IPS-15b (cell line): ENCODE data around the gene TSPAN18.

Experiments used
- H3K27me3 ChIP-seq: one replicate; pipeline ENCODE4 v1.6.1; 2013; ENCODE audit warnings: low read length; ENCODE audit not compliant: control insufficient read depth, insufficient read depth
- H3K36me3 ChIP-seq: one replicate; pipeline ENCODE4 v1.6.1; 2013; ENCODE audit warnings: low read length; ENCODE audit not compliant: control insufficient read depth, insufficient read depth
- H3K4me1 ChIP-seq: one replicate; pipeline ENCODE4 v1.6.1; 2013; ENCODE audit warnings: mild to moderate bottlenecking, low read length; ENCODE audit not compliant: control insufficient read depth, insufficient read depth
- H3K4me3 ChIP-seq: one replicate; pipeline ENCODE4 v1.5.1; 2013; ENCODE audit warnings: low read depth, low read length
- H3K9ac ChIP-seq: one replicate; pipeline ENCODE4 v1.6.1; 2013; ENCODE audit warnings: low read depth, mild to moderate bottlenecking, low read length
- H3K9me3 ChIP-seq: one replicate; pipeline ENCODE4 v1.6.1; 2013; ENCODE audit warnings: mild to moderate bottlenecking, low read length; ENCODE audit not compliant: control insufficient read depth, insufficient read depth

Gene TSPAN18

DNA sequence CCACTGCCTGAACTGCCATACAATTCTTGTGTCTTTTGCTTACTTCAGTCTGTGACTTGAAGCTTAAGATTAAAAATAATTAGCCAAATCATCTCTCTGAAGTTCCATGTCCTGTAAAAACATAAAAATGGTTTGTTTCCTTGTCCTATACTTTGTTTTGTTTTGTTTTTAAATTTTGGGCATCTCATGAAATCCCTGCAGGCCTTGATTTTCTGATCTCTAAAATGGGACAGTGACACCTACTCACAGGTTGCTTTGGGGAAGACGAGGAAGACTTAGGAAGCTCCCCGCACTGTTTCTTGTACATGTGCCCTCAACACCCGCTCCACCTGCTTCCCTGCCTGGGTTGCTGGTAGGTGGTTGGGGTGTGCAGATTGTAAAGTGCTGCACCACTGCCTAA, 38.9 kb downstream of the TSPAN18 start:
- peaks cover 6% of the 10 kb centered on the region for H3K36me3 ChIP-seq
- peaks cover 26% of the 10 kb centered on the region for H3K4me1 ChIP-seq
- H3K27me3 ChIP-seq, result peaks cover 5% of the 10 kb centered on the region
- no peak overlapping the region for H3K4me3 ChIP-seq
- no peaks in the 10 kb centered on the region for H3K9me3 ChIP-seq
- H3K9ac ChIP-seq, result no peak overlapping the region

DNA sequence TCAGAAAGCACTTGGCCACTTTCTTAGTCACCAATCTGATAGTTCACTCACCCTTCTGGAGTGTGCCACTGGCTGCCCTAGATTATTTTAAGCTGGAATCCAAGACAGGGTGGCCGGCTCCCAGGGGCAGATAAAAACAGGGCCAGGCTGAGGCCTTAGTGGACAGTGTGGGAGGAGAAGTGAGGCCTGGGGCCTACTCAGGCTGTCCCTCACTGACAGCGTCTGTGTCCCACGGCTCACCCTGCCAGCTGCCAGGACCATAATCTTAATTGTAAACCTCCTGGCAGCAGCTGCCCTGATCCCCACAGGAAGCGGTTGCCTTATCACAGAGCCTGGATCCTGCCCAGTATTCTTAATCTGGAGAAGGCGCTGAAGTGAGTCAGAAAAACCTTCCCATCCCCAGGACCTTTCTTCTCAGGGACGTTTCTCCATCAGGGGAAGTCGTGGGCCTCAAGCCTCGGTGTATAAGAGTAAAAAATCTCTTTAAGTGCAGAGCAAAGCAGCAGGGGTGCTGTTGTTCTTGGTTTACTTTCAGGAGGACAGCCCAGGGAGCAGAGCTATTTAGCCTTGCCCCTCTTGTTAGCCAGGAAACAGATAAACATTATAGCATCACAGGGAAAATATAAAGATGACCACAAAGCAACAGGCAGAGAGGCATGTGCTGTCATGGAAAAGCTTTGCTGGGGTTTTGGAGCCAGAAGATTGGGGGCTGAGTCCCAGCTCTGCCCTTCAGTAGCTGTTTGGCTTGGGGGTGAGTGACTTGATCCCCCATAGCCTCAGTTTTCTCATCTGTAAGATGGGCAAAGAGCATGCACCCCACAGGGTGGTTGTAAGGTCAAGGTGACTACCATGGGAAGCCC, 39.6 kb downstream of the TSPAN18 start:
- no peaks in the 10 kb centered on the region for H3K9me3 ChIP-seq
- H3K27me3 ChIP-seq, result peaks cover 5% of the 10 kb centered on the region
- no peak overlapping the region for H3K4me3 ChIP-seq
- H3K9ac ChIP-seq, result no peak overlapping the region
- peaks cover 20% of the 10 kb centered on the region for H3K4me1 ChIP-seq
- peaks cover 6% of the 10 kb centered on the region for H3K36me3 ChIP-seq

DNA sequence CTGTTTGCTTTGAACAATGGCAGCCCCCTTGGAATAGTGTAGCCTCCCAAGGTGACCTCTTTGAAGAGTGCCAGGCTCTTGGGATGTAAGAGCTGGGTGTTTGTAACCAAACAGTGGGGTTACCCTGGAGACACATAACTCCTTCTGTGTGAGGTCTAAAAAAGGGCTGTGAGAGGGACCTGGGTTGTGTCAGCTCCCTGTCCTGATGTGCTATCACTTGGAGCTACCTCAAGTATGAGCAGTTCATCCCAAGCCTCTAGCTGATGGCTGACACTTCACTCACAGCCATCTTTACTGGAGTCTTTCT, 40.2 kb downstream of the TSPAN18 start:
- H3K27me3 ChIP-seq, result peaks cover 5% of the 10 kb centered on the region
- H3K36me3 ChIP-seq, result peaks cover 6% of the 10 kb centered on the region
- H3K4me1 ChIP-seq, result peaks cover 14% of the 10 kb centered on the region
- no peak overlapping the region for H3K9ac ChIP-seq
- no peaks in the 10 kb centered on the region for H3K9me3 ChIP-seq
- H3K4me3 ChIP-seq, result no peak overlapping the region

DNA sequence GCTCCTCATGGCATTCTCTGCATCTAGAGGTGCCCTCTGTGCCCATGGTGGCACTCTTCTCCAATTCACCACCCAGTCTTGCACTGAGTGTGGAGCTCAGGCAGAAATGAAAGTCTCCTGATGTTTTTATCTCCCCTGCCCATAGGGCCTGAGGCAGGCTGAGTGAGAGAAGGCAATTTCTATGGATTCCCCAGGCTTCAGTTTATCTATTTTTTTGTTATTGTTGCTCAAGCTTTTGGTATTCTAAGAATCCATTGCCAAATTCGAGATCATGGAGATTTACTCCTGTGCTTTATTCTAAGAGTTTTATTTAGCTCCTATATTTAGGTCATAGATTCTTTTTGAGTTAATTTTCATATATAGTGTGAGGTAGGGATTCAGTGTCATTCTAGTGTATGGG, 40.7 kb downstream of the TSPAN18 start:
- H3K9ac ChIP-seq, result no peak overlapping the region

DNA sequence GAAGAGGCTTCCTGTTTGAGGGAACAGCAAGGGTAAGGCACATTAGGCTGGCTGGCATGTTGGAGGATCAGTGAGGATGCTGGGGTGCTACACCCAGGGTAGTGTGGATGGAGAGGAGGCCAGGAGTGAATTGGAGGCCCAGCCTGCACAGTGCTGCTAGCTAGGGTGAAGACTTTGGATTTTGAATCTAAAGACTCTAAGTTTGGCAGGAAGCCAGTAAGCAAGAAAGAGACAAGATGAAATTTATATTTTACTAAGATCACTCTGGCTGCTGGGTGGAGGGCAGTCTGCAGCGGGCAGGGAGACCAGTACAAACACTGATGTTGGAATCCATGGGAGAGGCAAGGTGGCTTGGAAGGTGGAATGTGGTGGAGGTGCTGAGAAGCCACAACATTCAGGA, 43.6 kb downstream of the TSPAN18 start:
- no peak overlapping the region for H3K4me3 ChIP-seq
- H3K9ac ChIP-seq, result no peak overlapping the region
- no peaks in the 10 kb centered on the region for H3K27me3 ChIP-seq
- H3K9me3 ChIP-seq, result no peaks in the 10 kb centered on the region
- H3K4me1 ChIP-seq, result peaks cover 12% of the 10 kb centered on the region
- no peaks in the 10 kb centered on the region for H3K36me3 ChIP-seq

More for the DNA sequence above, 40.7 kb downstream of the TSPAN18 start:
- peaks cover 6% of the 10 kb centered on the region for H3K36me3 ChIP-seq
- H3K4me1 ChIP-seq, result peaks cover 14% of the 10 kb centered on the region
- no peaks in the 10 kb centered on the region for H3K9me3 ChIP-seq
- peaks cover 5% of the 10 kb centered on the region for H3K27me3 ChIP-seq
- no peak overlapping the region for H3K4me3 ChIP-seq

DNA sequence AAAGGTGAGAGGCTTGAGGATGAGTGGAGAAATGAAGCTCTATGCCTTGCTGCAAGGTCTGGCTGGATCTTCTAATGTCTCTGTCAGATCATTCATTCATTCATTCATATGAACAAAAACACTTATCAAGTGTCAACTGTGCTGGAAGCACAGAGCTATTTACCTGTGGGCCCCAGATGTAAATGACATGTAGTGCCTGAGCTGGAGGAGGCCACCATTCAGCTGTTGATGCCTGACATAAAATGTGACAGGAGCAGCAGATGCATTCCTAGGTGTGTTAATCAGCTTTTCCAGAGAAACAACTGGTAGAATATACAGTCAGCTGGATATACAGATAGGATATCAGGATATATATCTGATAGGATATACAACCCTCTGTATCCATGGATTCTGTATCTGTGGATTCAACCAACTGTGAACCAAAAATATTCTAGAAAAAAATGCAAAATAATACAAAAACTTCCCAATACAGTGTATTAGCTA, 44.5 kb downstream of the TSPAN18 start:
- Histone ChIP-seq H3K27me3 (no peaks in the 10 kb centered on the region), H3K4me3 (no peak overlapping the region), H3K9ac (no peak overlapping the region), H3K9me3 (no peaks in the 10 kb centered on the region), H3K36me3 (no peaks in the 10 kb centered on the region), H3K4me1 (peaks cover 9% of the 10 kb centered on the region)

DNA sequence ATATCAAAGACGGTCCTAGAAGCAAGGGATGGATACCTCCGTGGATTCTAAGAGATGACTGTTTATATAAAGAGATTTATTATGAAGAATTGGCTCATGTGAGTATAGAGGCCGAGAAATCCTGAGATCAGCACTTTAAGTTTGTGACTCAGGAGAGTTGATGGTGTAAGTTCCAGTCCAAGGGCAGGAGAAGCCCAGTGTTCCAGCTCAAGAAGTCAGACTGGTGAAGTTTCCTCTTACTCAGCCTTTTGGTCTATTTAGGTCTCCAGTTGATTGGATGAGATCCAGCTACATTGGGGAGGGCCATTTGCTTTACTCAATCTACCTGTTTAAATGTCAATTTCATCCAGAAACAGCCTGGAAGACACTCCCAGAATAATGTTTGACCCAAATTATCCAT, 45.1 kb downstream of the TSPAN18 start:
- H3K4me1 ChIP-seq, result peaks cover 6% of the 10 kb centered on the region
- H3K9ac ChIP-seq, result no peak overlapping the region
- H3K27me3 ChIP-seq, result no peaks in the 10 kb centered on the region
- H3K36me3 ChIP-seq, result no peaks in the 10 kb centered on the region
- no peak overlapping the region for H3K4me3 ChIP-seq
- no peaks in the 10 kb centered on the region for H3K9me3 ChIP-seq

DNA sequence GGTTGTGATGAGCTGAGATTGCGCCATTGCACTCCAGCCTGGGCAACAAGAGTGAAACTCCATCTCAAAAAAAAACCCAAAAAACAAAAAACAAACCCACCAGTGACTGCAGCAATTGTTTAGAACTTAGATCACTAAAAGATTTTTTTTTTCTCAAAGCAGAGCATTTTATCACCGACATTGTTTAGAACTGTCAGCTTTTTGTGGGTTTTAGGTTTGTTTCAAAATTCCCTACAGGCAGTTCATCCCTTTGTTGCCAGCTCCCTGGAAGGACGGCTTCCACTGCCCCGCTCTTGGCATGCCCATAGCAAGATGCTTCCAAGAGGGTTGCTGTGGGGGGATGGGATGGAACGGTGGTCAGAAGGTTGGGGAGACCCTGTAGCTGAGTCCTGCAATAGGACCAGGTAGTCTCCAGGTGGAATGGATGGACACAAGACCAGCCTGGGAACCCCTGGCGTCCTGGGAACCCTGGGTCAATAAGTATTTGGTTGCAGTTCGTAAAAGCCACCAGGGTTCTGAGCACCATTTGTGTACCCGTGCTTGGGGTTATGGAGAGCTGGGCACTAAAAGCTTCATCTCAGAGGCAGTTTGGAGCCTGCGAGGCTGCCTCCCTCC, 46.7 kb downstream of the TSPAN18 start:
- no peaks in the 10 kb centered on the region for H3K9me3 ChIP-seq
- H3K36me3 ChIP-seq, result no peaks in the 10 kb centered on the region
- H3K4me1 ChIP-seq, result peaks cover 13% of the 10 kb centered on the region
- no peak overlapping the region for H3K4me3 ChIP-seq
- no peak overlapping the region for H3K9ac ChIP-seq
- H3K27me3 ChIP-seq, result no peaks in the 10 kb centered on the region

DNA sequence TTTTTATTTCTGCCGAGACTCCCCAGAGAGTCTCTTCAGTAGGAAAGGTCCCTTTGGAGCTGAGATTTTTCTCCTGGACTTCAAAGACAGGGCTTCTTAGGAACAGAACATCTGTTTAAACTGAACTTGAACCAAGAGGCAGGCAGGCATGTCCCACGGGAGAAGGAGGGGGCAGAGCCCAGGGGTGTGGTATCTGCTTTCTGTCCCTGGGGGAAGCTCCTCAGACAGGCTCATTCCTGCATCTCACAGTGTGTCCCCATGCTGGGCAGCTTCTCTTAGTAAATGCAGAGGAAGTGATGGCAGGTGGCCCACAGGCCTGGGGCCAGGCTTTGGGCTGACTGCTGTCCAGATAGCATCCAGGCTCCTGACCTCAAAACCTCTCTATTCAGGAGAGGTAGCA, 47.3 kb downstream of the TSPAN18 start:
- peaks cover 13% of the 10 kb centered on the region for H3K4me1 ChIP-seq
- no peaks in the 10 kb centered on the region for H3K27me3 ChIP-seq
- no peak overlapping the region for H3K9ac ChIP-seq
- H3K9me3 ChIP-seq, result no peaks in the 10 kb centered on the region
- no peak overlapping the region for H3K4me3 ChIP-seq
- H3K36me3 ChIP-seq, result no peaks in the 10 kb centered on the region

DNA sequence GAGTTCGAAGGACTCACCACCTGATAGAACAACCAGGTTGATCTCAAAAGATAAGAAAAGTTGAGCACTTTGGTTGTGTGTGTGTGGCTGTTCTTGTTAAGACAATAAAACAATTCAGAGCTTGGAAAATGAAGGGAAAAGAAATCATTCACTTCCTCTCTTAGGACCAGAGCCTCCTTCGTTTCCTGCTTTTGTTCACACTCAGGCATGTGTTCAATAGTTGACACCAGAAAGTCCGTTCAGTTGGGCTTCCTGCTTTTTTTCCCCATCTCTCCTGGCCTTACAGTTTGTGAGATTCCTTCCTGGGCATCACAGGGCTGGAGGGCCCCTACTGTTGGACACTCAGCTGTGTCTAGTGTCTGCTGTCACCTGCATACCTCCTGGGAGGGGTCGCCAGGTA, 48.0 kb downstream of the TSPAN18 start:
- Histone ChIP-seq H3K36me3 (no peaks in the 10 kb centered on the region), H3K9me3 (no peaks in the 10 kb centered on the region), H3K4me1 (peaks cover 13% of the 10 kb centered on the region), H3K4me3 (no peak overlapping the region), H3K9ac (no peak overlapping the region), H3K27me3 (no peaks in the 10 kb centered on the region)

DNA sequence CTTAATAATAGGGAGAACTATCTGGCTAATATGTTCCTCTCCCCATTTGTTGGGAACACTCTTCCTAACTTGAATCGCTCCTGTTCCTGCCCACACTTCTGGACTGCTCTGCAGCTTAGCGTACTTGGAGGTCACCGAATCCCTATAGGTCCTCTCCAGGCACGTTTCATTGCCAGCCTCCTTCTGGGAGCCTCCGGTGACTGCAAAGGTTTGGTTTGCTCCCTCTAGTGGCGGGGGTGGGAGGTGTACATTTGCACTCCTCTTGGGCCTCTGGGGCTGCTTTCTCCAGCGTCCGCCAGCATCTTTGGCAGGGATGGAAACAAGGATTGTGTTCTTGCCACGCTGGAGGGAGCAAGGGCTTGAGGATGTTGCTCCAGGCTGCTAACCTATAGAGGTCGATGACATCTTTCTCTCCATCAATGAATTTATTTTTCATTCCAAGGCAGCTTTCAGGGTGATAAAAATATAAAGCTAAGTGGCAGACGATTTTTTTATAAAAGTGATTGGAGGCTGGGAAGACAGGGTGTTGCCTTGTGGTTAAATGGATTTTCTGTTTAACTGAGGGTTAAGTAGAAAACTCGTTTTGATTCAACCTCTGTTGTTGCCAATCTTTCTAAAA, 48.7 kb downstream of the TSPAN18 start:
- H3K9me3 ChIP-seq, result no peaks in the 10 kb centered on the region
- H3K4me1 ChIP-seq, result peaks cover 13% of the 10 kb centered on the region
- H3K27me3 ChIP-seq, result no peaks in the 10 kb centered on the region
- H3K9ac ChIP-seq, result no peak overlapping the region
- H3K4me3 ChIP-seq, result no peak overlapping the region
- H3K36me3 ChIP-seq, result no peaks in the 10 kb centered on the region

DNA sequence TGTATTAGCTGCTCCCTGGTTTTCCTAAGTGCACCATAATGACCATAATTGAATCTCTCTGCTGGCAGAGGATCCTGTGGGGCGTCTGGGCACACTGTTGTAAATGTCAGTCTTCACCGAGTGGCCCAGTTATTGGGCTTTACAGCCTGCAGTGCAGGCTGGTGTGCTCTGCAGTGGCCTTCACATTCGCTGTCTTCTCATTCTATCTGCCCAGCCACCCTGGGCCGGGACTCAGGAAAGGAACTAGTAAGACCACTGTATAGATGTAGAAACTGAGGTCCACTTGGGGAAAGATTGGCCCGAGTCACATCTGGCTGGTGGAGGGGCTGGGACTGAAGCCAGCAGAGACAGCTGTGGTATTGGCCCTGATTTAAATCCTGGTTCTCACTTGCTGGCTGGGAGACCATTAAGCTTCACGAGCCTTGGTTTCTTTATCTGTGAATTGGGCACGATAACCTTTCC, 49.3 kb downstream of the TSPAN18 start:
- Histone ChIP-seq H3K27me3 (no peaks in the 10 kb centered on the region), H3K36me3 (no peaks in the 10 kb centered on the region), H3K4me1 (peaks cover 15% of the 10 kb centered on the region), H3K9ac (no peak overlapping the region), H3K4me3 (no peak overlapping the region), H3K9me3 (no peaks in the 10 kb centered on the region)
